ENCODE data around the gene POM121L12. TPM values are rescaled to one million over a fixed set of nuclear protein-coding genes. Genes with fewer than 3 reads are reported as not detected.

Gene POM121L12
- total RNA-seq, 1 donor from 2014 or later, result not detected

- TF ChIP-seq CTCF (IDR thresholded peaks at IDR 0.05; ENCODE audit: insufficient read depth, low read length, poor library complexity, severe bottlenecking), result no peak
- Histone ChIP-seq H3K36me3 (ENCODE audit: control insufficient read depth, insufficient read depth, low read length) (no peaks in the 10 kb centered on the region), H3K4me3 (ENCODE audit: low read depth, low read length) (no peak overlapping the region), H3K27me3 (ENCODE audit: control insufficient read depth, insufficient read depth, low read length) (no peaks in the 10 kb centered on the region)
- no peak for DNase-seq (ENCODE audit: low read depth)
Observed at GRCh38 chr7:53002389-53002788, 33.0 kb upstream of the POM121L12 start.

GRCh38 chr7:53003653-53004445, 31.6 kb upstream of the POM121L12 start:
- no peaks in the 10 kb centered on the region for H3K36me3 ChIP-seq (ENCODE audit: control insufficient read depth, insufficient read depth, low read length)
- DNase-seq (ENCODE audit: low read depth), result no peak
- H3K4me3 ChIP-seq (ENCODE audit: low read depth, low read length), result no peak overlapping the region
- no peaks in the 10 kb centered on the region for H3K27me3 ChIP-seq (ENCODE audit: control insufficient read depth, insufficient read depth, low read length)
- TF ChIP-seq CTCF (IDR thresholded peaks at IDR 0.05; ENCODE audit: insufficient read depth, low read length, poor library complexity, severe bottlenecking), result no peak

GRCh38 chr7:53013925-53014324, 21.5 kb upstream of the POM121L12 start:
- Histone ChIP-seq H3K36me3 (ENCODE audit: control insufficient read depth, insufficient read depth, low read length) (no peaks in the 10 kb centered on the region), H3K4me3 (ENCODE audit: low read depth, low read length) (no peak overlapping the region), H3K27me3 (ENCODE audit: control insufficient read depth, insufficient read depth, low read length) (no peaks in the 10 kb centered on the region)
- no peak for TF ChIP-seq CTCF (IDR thresholded peaks at IDR 0.05; ENCODE audit: insufficient read depth, low read length, poor library complexity, severe bottlenecking)
- DNase-seq (ENCODE audit: low read depth), result no peak

- Histone ChIP-seq H3K4me3 (ENCODE audit: low read depth, low read length) (no peak overlapping the region), H3K27me3 (ENCODE audit: control insufficient read depth, insufficient read depth, low read length) (no peaks in the 10 kb centered on the region), H3K36me3 (ENCODE audit: control insufficient read depth, insufficient read depth, low read length) (no peaks in the 10 kb centered on the region)
- no peak for TF ChIP-seq CTCF (IDR thresholded peaks at IDR 0.05; ENCODE audit: insufficient read depth, low read length, poor library complexity, severe bottlenecking)
- no peak for DNase-seq (ENCODE audit: low read depth)
Observed at GRCh38 chr7:53015463-53015862, 20.0 kb upstream of the POM121L12 start.

- no peak overlapping the region for H3K4me3 ChIP-seq (ENCODE audit: low read depth, low read length)
Observed at GRCh38 chr7:53022893-53023292, 12.5 kb upstream of the POM121L12 start.

More at GRCh38 chr7:53022893-53023292, 12.5 kb upstream of the POM121L12 start:
- no peaks in the 10 kb centered on the region for H3K27me3 ChIP-seq (ENCODE audit: control insufficient read depth, insufficient read depth, low read length)
- no peaks in the 10 kb centered on the region for H3K36me3 ChIP-seq (ENCODE audit: control insufficient read depth, insufficient read depth, low read length)
- TF ChIP-seq CTCF (IDR thresholded peaks at IDR 0.05; ENCODE audit: insufficient read depth, low read length, poor library complexity, severe bottlenecking), result no peak
- no peak for DNase-seq (ENCODE audit: low read depth)
